Caco-2 (cell line): ENCODE results near the gene PLCB1. TPM values are rescaled to one million over a fixed set of nuclear protein-coding genes. Genes with fewer than 3 reads are reported as not detected.
A peak's percentile ranks its signal among the peaks of the same experiment; 100 is the strongest.

Experiments used
- BruUV-seq: library from RNA; stranded (reverse); fragments of 400-500 nt; replicated peaks from 2 replicates; lab custom pipeline; 2021; lab: Mats Ljungman, UMichigan
- CTCF ChIA-PET: fragments of 300-600 bp; sonication (Branson Sonifier 250); formaldehyde crosslinking; loops from one replicate; lab custom pipeline; 2022; ENCODE audit warnings: antibody characterized with exemption; lab: Charles Lee
- POLR2A ChIA-PET: fragments of 300-600 bp; sonication (Branson Sonifier 250); formaldehyde crosslinking; loops from one replicate; lab custom pipeline; 2022; ENCODE audit warnings: antibody characterized with exemption; lab: Charles Lee
- DNase-seq, 2 experiments: peaks; one replicate each; pipeline versions ENCODE4 v3.0.0 to v3.0.0-alpha.2; 2020 to 2022
- H3K27me3 ChIP-seq: replicated peaks from 2 replicates; pipeline ENCODE4 v1.6.0; 2011; ENCODE audit warnings: low read length; ENCODE audit not compliant: control insufficient read depth, insufficient read depth
- H3K36me3 ChIP-seq: 2 replicates; pipeline ENCODE4 v1.5.1; 2011; ENCODE audit warnings: low read length; ENCODE audit not compliant: control insufficient read depth, insufficient read depth
- H3K4me1 ChIP-seq: fragments of 250-450 bp; sonication (Bioruptor Pico); 2 replicates; pipeline ENCODE4 v1.5.1; 2020; ENCODE audit warnings: mild to moderate bottlenecking
- H3K4me3 ChIP-seq: 2 replicates; pipeline ENCODE4 v1.5.1; 2011; ENCODE audit warnings: low read depth, mild to moderate bottlenecking, control low read depth, low read length
- H3K9me3 ChIP-seq: fragments of 250-450 bp; sonication (Bioruptor Pico); 2 replicates; pipeline ENCODE4 v1.5.1; 2020; ENCODE audit warnings: mild to moderate bottlenecking, moderate library complexity
- H3K27ac Mint-ChIP-seq: one replicate; pipeline ENCODE4 v1.8.0; 2022; ENCODE audit warnings: mixed read lengths; ENCODE audit not compliant: unreplicated experiment
- H3K27me3 Mint-ChIP-seq: one replicate; pipeline ENCODE4 v1.8.0; 2022; ENCODE audit warnings: mixed read lengths; ENCODE audit not compliant: insufficient read depth, unreplicated experiment
- H3K36me3 Mint-ChIP-seq: one replicate; pipeline ENCODE4 v1.8.0; 2022; ENCODE audit warnings: mild to moderate bottlenecking, mixed read lengths; ENCODE audit not compliant: insufficient read depth, unreplicated experiment
- H3K4me1 Mint-ChIP-seq: one replicate; pipeline ENCODE4 v1.8.0; 2022; ENCODE audit warnings: low read depth, mixed read lengths; ENCODE audit not compliant: unreplicated experiment
- H3K4me3 Mint-ChIP-seq: one replicate; pipeline ENCODE4 v1.8.0; 2022; ENCODE audit warnings: mild to moderate bottlenecking, moderate library complexity, mixed read lengths; ENCODE audit not compliant: unreplicated experiment
- H3K9me3 Mint-ChIP-seq: one replicate; pipeline ENCODE4 v1.8.0; 2022; ENCODE audit warnings: mixed read lengths; ENCODE audit not compliant: unreplicated experiment
- CTCF ChIP-seq, 2 experiments: fragments of 200-600 bp in 1 of 2; IDR thresholded peaks; 1 replicate in 1 of 2; 2 replicates in 1 of 2; pipeline versions ENCODE4 v1.5.1 to v1.8.0; 2011 to 2022; ENCODE audit warnings: antibody characterized with exemption in 1 of 2, control low read depth in 1 of 2, inconsistent platforms in 1 of 2, low read depth in 1 of 2, low read length in 1 of 2, mild to moderate bottlenecking in 1 of 2, moderate library complexity in 1 of 2; ENCODE audit not compliant: insufficient read depth in 1 of 2, severe bottlenecking in 1 of 2, unreplicated experiment in 1 of 2
- intact Hi-C: fragments of 100-400 bp; cut with micrococcal nuclease; formaldehyde crosslinking; loops from one replicate; pipeline ENCODE4 v1.10.0; 2022; ENCODE audit not compliant: unreplicated experiment
- total RNA-seq: library from RNA; stranded (reverse); gene quantifications from 2 replicates; pipeline ENCODE4 v1.2.3, GENCODE V29; 2022

PLCB1 gene
- total RNA-seq, 1 experiment from 2014 or later = 105 TPM

DNA sequence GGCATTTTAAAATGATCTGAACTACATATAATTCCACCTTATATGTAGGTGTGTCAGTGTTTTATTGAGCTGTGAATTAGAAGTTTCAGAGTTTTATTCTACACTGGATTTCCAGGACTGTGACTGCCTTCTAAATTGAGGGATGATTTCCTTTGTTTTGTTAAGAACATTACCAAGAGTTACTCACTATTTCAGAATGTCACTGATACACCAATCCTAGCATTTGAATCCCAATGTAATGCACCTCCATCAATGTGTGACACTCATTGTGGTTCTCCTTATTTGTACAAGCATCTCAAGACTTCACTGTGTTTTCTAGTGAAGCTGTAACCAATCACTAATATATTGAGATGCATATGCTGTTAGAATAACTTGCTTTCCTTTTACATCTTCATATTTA is 86.8 kb downstream of the PLCB1 start:
- no peak for DNase-seq
- BruUV-seq = no TSS peak
- H3K27me3 Mint-ChIP-seq = no peaks in the 10 kb centered on the region
- no peaks in the 10 kb centered on the region for H3K27me3 ChIP-seq
- H3K9me3 ChIP-seq = no peaks in the 10 kb centered on the region
- peaks cover 29% of the 10 kb centered on the region for H3K4me1 ChIP-seq
- no peak overlapping the region for H3K4me3 Mint-ChIP-seq
- no peak overlapping the region for H3K27ac Mint-ChIP-seq
- intact Hi-C loops = loop anchor here (10.0 kb wide), 1 partner anchor 174 kb away; no protein-coding TSS in a partner anchor
- no peak for TF ChIP-seq CTCF (IDR thresholded peaks at IDR 0.05; ENCODE audit: insufficient read depth in 1 of 2, low read depth in 1 of 2, low read length in 1 of 2, severe bottlenecking in 1 of 2, unreplicated experiment in 1 of 2)
- H3K4me1 Mint-ChIP-seq = peaks cover 37% of the 10 kb centered on the region
- H3K36me3 ChIP-seq = no peaks in the 10 kb centered on the region
- POLR2A ChIA-PET = no interaction called here
- CTCF ChIA-PET = no interaction called here
- no peak overlapping the region for H3K4me3 ChIP-seq
- no peaks in the 10 kb centered on the region for H3K36me3 Mint-ChIP-seq
- no peaks in the 10 kb centered on the region for H3K9me3 Mint-ChIP-seq

GRCh38 chr20:8219403-8219802 is 87.3 kb downstream of the PLCB1 start:
- TF ChIP-seq CTCF (IDR thresholded peaks at IDR 0.05; ENCODE audit: insufficient read depth in 1 of 2, low read depth in 1 of 2, low read length in 1 of 2, severe bottlenecking in 1 of 2, unreplicated experiment in 1 of 2) = no peak
- Histone ChIP-seq H3K4me3 (no peak overlapping the region), H3K27me3 (no peaks in the 10 kb centered on the region), H3K36me3 (no peaks in the 10 kb centered on the region), H3K4me1 (peaks cover 25% of the 10 kb centered on the region), H3K9me3 (no peaks in the 10 kb centered on the region)
- ChIA-PET POLR2A (no interaction called here), CTCF (no interaction called here)
- peaks cover 33% of the 10 kb centered on the region for H3K4me1 Mint-ChIP-seq
- no peak for DNase-seq
- H3K4me3 Mint-ChIP-seq = no peak overlapping the region
- no peaks in the 10 kb centered on the region for H3K27me3 Mint-ChIP-seq
- no peak overlapping the region for H3K27ac Mint-ChIP-seq
- no peaks in the 10 kb centered on the region for H3K36me3 Mint-ChIP-seq
- BruUV-seq = no TSS peak
- intact Hi-C loops = loop anchor here (10.0 kb wide), 1 partner anchor 175 kb away; no protein-coding TSS in a partner anchor
- no peaks in the 10 kb centered on the region for H3K9me3 Mint-ChIP-seq

GRCh38 chr20:8220716-8221115 is 88.7 kb downstream of the PLCB1 start:
- POLR2A ChIA-PET = no interaction called here
- no peaks in the 10 kb centered on the region for H3K27me3 Mint-ChIP-seq

More at GRCh38 chr20:8220716-8221115, 88.7 kb downstream of the PLCB1 start:
- Mint-ChIP-seq H3K4me3 (no peak overlapping the region), H3K27ac (peak overlapping the region; percentile 30), H3K4me1 (peaks cover 31% of the 10 kb centered on the region), H3K36me3 (no peaks in the 10 kb centered on the region), H3K9me3 (no peaks in the 10 kb centered on the region)
- DNase-seq = no peak
- intact Hi-C loops = no loop called here
- no TSS peak for BruUV-seq
- Histone ChIP-seq H3K9me3 (no peaks in the 10 kb centered on the region), H3K36me3 (no peaks in the 10 kb centered on the region), H3K4me1 (peaks cover 25% of the 10 kb centered on the region), H3K4me3 (no peak overlapping the region), H3K27me3 (no peaks in the 10 kb centered on the region)
- CTCF ChIA-PET = no interaction called here
- no peak for TF ChIP-seq CTCF (IDR thresholded peaks at IDR 0.05; ENCODE audit: insufficient read depth in 1 of 2, low read depth in 1 of 2, low read length in 1 of 2, severe bottlenecking in 1 of 2, unreplicated experiment in 1 of 2)
